Naive thymus-derived CD8-positive, alpha-beta T cell (primary cell): ENCODE data around the gene ABTB1. TPM values are rescaled to one million over a fixed set of nuclear protein-coding genes. Genes with fewer than 3 reads are reported as not detected.
"Not testable (repeated sequence)": the region's sequence is repeated elsewhere in the genome, so short reads cannot be mapped to it uniquely, and the experiment has no call there.

Experiments
- ATAC-seq, 2 donors: fragments of 150-1000 bp; cut with Tn5 transposase in 1 of 2; sonication (Bioruptor Pico), chemical (Tn5 transposase) in 1 of 2; 1 replicate in 1 of 2; 2 replicates in 1 of 2; pipeline ENCODE4 v1.10.0; 2021; ENCODE audit warnings: mild to moderate bottlenecking in 2 of 2, moderate library complexity in 2 of 2
- POLR2A ChIA-PET: fragments of 350-600 bp; sonication (Branson Sonifier 250); formaldehyde crosslinking; loops from one replicate; lab custom pipeline; 2021; ENCODE audit warnings: antibody characterized with exemption; lab: Charles Lee
- DNase-seq, 10 donors: peaks; one replicate each; pipeline versions ENCODE4 v3.0.0 to v3.0.0-alpha.2; 2020 to 2022
- H3K27ac Mint-ChIP-seq, 10 donors: one replicate each; pipeline ENCODE4 v1.8.0; 2020 to 2022; ENCODE audit warnings: mild to moderate bottlenecking in 10 of 10, mixed read lengths in 10 of 10, moderate library complexity in 4 of 10, inconsistent platforms in 1 of 10
- H3K27me3 Mint-ChIP-seq, 5 donors: one replicate each; pipeline ENCODE4 v1.8.0; 2021 to 2022; ENCODE audit warnings: mixed read lengths in 5 of 5
- H3K36me3 Mint-ChIP-seq, 3 donors: one replicate each; pipeline ENCODE4 v1.8.0; 2020 to 2022; ENCODE audit warnings: mixed read lengths in 3 of 3, mild to moderate bottlenecking in 2 of 3, inconsistent platforms in 1 of 3
- H3K4me1 Mint-ChIP-seq, 4 donors: one replicate each; pipeline ENCODE4 v1.8.0; 2021 to 2022; ENCODE audit warnings: mixed read lengths in 4 of 4
- H3K4me3 Mint-ChIP-seq, 10 donors: one replicate each; pipeline ENCODE4 v1.8.0; 2020 to 2022; ENCODE audit warnings: mild to moderate bottlenecking in 10 of 10, mixed read lengths in 10 of 10, moderate library complexity in 6 of 10, inconsistent platforms in 1 of 10
- H3K9me3 Mint-ChIP-seq, 9 donors: one replicate each; pipeline ENCODE4 v1.8.0; 2020 to 2022; ENCODE audit warnings: mixed read lengths in 9 of 9, mild to moderate bottlenecking in 3 of 9, inconsistent platforms in 1 of 9, moderate library complexity in 1 of 9
- polyA plus RNA-seq, 3 donors: library from polyadenylated mRNA; unstranded; fragments of 300-500 nt; fragmentation: Illumina TruSeq; gene quantifications; one replicate each; pipeline ENCODE4 v1.2.3, GENCODE V29; 2021
- total RNA-seq, 8 experiments: library from RNA in 2 of 8; stranded (reverse) in 2 of 8; gene quantifications; one replicate each; pipeline ENCODE4 v1.2.3 and lab custom pipeline; 2021 to 2026

ABTB1 gene
- total and polyA plus RNA-seq, 5 experiments from 2014 or later = 58.6 to 187 (median 71.9) TPM

DNA sequence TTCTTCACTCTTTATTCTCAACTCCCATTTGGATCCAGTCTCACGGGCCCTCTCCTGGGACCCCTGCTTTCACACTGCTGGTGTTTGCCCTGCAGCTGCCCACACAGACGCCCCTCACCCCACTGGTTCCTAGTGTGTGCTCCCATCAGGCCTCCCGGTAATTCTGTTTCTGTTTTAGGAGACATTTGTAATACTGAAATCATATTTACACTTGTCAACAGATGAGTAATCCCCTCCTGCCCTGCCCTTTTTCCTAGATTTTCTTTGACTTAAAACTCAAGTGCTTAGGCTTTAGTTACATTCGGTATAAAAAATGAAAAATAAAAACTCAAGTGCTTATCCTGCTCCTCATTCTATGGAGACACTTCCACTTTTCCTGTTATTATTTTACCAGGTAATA lies 18.4 kb upstream of the ABTB1 start:
- DNase-seq = no peak

DNA sequence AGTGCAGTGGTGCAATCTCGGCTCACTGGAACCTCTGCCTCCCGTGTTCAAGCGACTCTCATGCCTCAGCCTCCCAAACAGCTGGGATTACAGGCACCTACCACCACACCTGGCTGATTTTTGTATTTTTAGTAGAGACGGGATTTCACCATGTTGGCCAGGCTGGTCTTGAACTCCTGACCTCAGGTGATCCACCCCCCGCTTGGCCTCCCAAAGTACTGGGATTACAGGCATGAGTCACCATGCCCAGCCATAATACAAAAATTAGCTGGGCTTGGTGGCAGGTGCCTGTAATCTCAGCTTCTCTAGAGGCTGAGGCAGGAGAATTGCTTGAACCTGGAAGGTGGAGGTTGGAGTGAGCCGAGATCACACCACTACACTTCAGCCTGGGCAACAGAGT lies 17.8 kb upstream of the ABTB1 start:
- H3K27ac Mint-ChIP-seq, DNase-seq, H3K27me3 Mint-ChIP-seq, H3K4me3 Mint-ChIP-seq, ATAC-seq, H3K4me1 Mint-ChIP-seq, H3K9me3 Mint-ChIP-seq, H3K36me3 Mint-ChIP-seq: not testable (repeated sequence)
- POLR2A ChIA-PET = interaction anchor here (1.4 kb wide), 1 partner anchor 17 kb away, joined by 4 read pairs; the partner anchor contains the start of gene ABTB1

More for the DNA sequence above, 18.4 kb upstream of the ABTB1 start:
- POLR2A ChIA-PET = interaction anchor here (1.4 kb wide), 1 partner anchor 18 kb away, joined by 4 read pairs; the partner anchor contains the start of gene ABTB1
- Mint-ChIP-seq H3K4me1 (no peaks in the 10 kb centered on the region), H3K27me3 (peaks cover 0 to 2% (median 0%) of the 10 kb centered on the region in 5 donors), H3K27ac (peak overlapping the region in 1 of 10 donors; percentile 4), H3K4me3 (no peak overlapping the region), H3K9me3 (no peaks in the 10 kb centered on the region), H3K36me3 (no peaks in the 10 kb centered on the region)
- no peak for ATAC-seq

DNA sequence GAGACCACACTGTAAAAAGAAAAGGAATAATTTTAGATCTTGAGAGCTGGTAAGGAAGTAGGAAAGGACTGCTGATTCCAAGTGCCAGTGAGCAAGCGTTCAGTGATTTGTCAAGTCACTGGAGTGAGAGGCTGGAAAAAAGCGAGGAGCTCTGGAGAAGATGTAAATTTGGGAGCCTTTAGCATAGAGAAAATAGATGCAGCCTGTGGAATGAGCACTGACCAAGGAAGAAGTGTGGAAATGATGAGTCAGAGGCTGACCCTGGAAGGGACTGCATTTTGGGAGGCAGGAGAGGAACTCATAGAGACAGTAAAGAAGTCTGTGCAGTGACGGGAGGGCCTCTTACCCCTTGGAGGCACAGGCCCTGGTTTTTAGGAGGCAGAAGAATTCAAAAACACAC lies 17.1 kb upstream of the ABTB1 start:
- ATAC-seq = no peak
- H3K9me3 Mint-ChIP-seq = no peaks in the 10 kb centered on the region
- no peaks in the 10 kb centered on the region for H3K27me3 Mint-ChIP-seq
- no peak overlapping the region for H3K4me3 Mint-ChIP-seq
- H3K36me3 Mint-ChIP-seq = peaks cover 0 to 3% (median 0%) of the 10 kb centered on the region in 3 donors
- H3K4me1 Mint-ChIP-seq = no peaks in the 10 kb centered on the region
- H3K27ac Mint-ChIP-seq = peak overlapping the region in 1 of 10 donors; percentile 51
- POLR2A ChIA-PET = interaction anchor here (1.4 kb wide), 1 partner anchor 17 kb away, joined by 4 read pairs; the partner anchor contains the start of gene ABTB1
- no peak for DNase-seq

DNA sequence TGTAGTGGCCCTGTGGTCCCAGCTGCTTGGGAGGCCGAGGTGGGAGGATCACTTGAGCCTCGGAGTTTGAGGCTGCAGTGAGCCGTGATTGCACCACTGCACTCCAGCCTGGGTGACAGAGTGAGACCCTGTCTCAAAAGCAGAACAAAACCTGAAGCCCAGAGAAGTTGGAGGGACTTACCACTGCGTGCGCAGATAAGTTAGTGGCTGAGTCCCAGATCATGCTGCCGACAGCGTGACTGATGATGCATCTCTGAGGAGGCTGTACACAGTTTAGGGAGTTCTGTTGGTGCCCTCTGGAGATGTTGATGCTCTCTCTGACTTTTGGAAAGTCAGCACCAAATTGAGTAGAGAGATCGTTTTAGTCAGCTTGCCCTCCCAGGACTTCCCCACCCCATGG lies 15.8 kb upstream of the ABTB1 start:
- Mint-ChIP-seq H3K9me3 (no peaks in the 10 kb centered on the region), H3K27ac (no peak overlapping the region), H3K4me1 (no peaks in the 10 kb centered on the region), H3K36me3 (peaks cover 0 to 3% (median 0%) of the 10 kb centered on the region in 3 donors), H3K27me3 (no peaks in the 10 kb centered on the region), H3K4me3 (no peak overlapping the region)
- DNase-seq (no peak), ATAC-seq (no peak)
- POLR2A ChIA-PET = no interaction called here

DNA sequence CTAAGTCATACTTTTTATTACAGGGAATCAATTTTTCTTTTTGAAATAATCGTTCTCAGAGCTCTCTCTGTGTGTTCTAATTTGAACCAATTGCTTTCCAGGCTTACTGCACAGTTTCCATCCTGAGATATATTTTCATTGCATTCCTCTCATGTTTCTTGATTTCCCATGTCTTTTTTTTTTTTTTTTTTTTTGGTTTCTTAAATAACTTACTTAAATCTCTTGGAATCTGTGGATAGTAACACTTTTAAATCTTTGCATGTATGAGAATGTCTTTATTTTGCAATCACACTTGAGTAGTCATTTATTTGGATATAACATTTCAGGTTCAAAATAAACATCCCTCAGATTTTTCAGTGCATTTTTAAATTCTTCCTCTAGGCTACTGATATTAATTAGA lies 14.5 kb upstream of the ABTB1 start:
- Mint-ChIP-seq H3K9me3 (no peaks in the 10 kb centered on the region), H3K4me1 (no peaks in the 10 kb centered on the region), H3K36me3 (peaks cover 0 to 3% (median 0%) of the 10 kb centered on the region in 3 donors), H3K27ac (no peak overlapping the region), H3K27me3 (no peaks in the 10 kb centered on the region), H3K4me3 (no peak overlapping the region)
- ATAC-seq (no peak), DNase-seq (no peak)
- POLR2A ChIA-PET = interaction anchor here (0.7 to 0.9 kb wide), 2 partner anchors 17 to 37 kb away, joined by 5 to 6 read pairs; no protein-coding TSS in a partner anchor

DNA sequence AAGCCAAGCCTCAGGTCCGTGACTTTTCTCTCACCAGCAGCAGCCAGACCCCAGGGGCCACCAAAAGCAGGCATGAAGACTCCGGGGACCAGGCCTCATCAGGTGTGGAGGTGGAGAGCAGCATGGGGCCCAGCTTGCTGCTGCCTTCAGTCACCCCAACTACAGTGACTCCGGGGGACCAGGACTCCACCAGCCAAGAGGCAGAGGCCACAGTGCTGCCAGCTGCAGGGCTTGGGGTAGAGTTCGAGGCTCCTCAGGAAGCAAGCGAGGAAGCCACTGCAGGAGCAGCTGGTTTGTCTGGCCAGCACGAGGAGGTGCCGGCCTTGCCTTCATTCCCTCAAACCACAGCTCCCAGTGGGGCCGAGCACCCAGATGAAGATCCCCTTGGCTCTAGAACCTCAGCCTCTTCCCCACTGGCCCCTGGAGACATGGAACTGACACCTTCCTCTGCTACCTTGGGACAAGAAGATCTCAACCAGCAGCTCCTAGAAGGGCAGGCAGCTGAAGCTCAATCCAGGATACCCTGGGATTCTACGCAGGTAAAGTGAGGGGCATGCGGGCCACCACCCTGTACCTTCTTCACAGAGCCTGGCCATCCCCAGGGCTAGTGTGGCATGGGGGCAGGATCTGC lies 12.0 kb upstream of the ABTB1 start:
- no peak for DNase-seq
- Mint-ChIP-seq H3K4me3 (no peak overlapping the region), H3K36me3 (peaks cover 0 to 3% (median 0%) of the 10 kb centered on the region in 3 donors), H3K4me1 (no peaks in the 10 kb centered on the region), H3K27me3 (no peaks in the 10 kb centered on the region), H3K27ac (no peak overlapping the region), H3K9me3 (no peaks in the 10 kb centered on the region)
- POLR2A ChIA-PET = interaction anchor here (0.7 kb wide), 1 partner anchor 1886 kb away, joined by 3 read pairs; no protein-coding TSS in a partner anchor
- no peak for ATAC-seq

DNA sequence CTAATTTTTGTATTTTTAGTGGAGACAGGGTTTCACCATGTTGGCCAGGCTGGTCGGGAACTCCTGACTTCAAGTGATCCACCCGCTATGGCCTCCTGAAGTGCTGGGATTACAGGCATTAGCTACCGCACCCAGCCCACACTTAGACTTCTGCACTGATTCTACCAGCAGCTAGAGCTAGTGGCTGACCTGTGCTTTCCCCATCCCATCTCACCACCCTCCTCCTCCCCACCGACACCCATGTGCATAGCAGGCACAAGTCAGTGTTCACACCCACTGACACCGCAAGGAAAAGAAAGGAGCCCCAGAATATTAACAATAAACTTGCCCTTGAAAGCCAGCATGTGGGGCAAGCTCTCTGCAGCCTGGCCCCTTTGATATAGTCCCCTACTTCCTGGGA lies 11.2 kb upstream of the ABTB1 start:
- no peak overlapping the region for H3K4me3 Mint-ChIP-seq
- H3K4me1 Mint-ChIP-seq = no peaks in the 10 kb centered on the region
- POLR2A ChIA-PET = no interaction called here
- ATAC-seq (no peak), DNase-seq (no peak)
- no peaks in the 10 kb centered on the region for H3K27me3 Mint-ChIP-seq
- peaks cover 0 to 3% (median 0%) of the 10 kb centered on the region in 3 donors for H3K36me3 Mint-ChIP-seq
- no peaks in the 10 kb centered on the region for H3K9me3 Mint-ChIP-seq
- no peak overlapping the region for H3K27ac Mint-ChIP-seq

DNA sequence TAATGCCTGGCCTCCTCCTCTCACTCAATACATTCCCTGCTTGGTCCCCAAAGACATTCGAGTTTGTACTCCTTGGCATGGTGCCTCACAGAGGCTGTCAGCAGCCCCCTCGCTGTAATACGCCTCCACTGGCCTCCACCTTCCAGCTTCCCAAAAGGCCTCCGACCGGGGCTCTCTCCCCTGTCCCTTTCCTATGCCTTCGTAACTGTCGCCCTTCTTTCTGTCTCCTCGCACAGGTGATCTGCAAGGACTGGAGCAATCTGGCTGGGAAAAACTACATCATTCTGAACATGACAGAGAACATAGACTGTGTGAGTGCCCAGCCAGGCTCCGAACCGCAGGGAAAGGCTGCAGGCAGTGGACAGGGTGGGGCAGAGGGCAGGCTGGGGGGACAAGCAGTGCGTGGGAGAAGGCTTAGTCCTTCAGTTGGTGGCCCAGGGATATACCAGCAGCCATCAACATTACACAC lies 10.7 kb upstream of the ABTB1 start:
- Mint-ChIP-seq H3K9me3 (no peaks in the 10 kb centered on the region), H3K27ac (no peak overlapping the region), H3K36me3 (peaks cover 0 to 3% (median 0%) of the 10 kb centered on the region in 3 donors), H3K4me3 (no peak overlapping the region), H3K27me3 (no peaks in the 10 kb centered on the region), H3K4me1 (no peaks in the 10 kb centered on the region)
- DNase-seq (no peak), ATAC-seq (no peak)
- POLR2A ChIA-PET = no interaction called here

DNA sequence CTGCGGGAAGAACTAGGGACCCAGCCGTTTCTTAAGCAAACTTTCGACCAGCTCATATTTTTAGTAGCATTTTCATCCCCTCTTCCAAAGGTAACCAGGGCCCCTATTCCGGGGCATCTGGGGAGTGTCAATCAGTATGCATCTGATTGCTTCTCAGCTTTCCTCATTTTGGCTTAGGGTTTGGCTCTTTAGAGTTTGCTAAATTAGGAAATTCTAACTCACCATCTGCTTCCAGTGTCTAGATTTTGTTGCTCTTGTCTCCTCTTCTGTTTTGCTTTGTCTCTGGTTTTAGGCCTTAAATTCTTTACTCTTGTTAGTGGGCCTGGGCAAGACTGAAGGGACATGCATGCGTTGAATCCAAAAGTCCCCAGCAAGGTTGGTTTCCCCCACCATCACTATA lies 9.6 kb upstream of the ABTB1 start:
- Mint-ChIP-seq H3K9me3 (no peaks in the 10 kb centered on the region), H3K36me3 (peaks cover 0 to 3% (median 0%) of the 10 kb centered on the region in 3 donors), H3K4me3 (no peak overlapping the region), H3K4me1 (no peaks in the 10 kb centered on the region), H3K27me3 (no peaks in the 10 kb centered on the region), H3K27ac (no peak overlapping the region)
- POLR2A ChIA-PET = no interaction called here
- DNase-seq (no peak), ATAC-seq (no peak)

DNA sequence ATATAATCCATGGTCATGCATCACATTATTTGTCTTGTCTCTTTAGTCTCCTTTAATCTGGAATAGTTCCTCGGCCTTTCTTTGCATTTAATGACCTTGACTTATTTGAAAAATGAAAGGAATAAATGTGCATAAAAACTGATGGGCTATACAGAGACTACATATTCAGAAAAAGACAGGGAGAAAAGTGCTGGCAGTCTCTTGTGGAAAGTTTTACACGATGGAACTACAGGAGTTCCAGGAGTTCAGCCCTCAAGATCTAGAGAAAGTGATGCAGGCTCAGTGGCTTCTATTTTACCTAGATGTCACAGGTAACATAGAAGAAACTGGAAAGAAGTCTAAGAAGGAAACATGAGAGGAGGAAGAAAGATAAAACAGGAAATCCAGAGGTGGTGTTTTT lies 7.6 kb upstream of the ABTB1 start:
- no peaks in the 10 kb centered on the region for H3K27me3 Mint-ChIP-seq
- POLR2A ChIA-PET = no interaction called here
- no peaks in the 10 kb centered on the region for H3K4me1 Mint-ChIP-seq
- H3K4me3 Mint-ChIP-seq = no peak overlapping the region
- no peak overlapping the region for H3K27ac Mint-ChIP-seq
- ATAC-seq (no peak), DNase-seq (no peak)
- peaks cover 0 to 2% (median 0%) of the 10 kb centered on the region in 3 donors for H3K36me3 Mint-ChIP-seq
- no peaks in the 10 kb centered on the region for H3K9me3 Mint-ChIP-seq

DNA sequence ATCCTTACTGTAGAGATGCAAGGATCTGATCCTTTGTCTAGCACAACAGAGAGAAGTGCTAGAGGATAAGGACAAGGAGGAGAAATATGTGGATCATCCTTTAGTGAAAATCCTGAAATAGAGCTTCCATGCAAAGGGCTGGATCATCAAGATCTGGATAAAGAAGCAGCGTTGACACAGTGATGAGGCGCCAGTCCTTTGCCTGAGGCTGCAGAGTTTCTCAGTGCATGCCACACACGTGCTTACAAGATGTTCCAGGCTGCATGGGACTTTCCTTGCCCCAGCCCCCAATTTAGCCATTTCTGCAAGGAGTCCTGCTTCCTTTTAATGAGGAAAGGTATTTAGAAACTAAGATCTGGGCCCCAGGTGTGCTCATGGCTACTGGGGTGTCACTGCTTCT lies 7.2 kb upstream of the ABTB1 start:
- H3K27ac Mint-ChIP-seq = no peak overlapping the region

DNA sequence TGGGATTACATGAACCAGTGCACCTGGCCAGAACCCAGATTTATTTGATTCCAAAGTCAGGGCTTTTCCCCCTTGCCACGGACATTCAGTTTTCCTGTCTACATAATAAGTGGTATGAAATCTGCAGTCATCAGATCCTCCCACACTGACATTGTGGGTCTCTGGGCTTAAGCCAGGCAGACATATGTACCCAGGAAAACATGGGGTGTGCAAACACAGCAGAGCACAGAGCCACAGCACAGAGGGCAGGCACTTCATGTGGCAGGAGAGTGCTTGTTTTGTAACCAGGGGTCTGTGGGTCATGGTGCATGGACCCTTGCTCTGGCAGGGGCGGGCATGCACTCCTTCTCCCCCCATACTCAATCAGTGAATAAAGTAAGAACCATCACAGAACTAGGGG lies 6.1 kb upstream of the ABTB1 start:
- Mint-ChIP-seq H3K36me3 (no peaks in the 10 kb centered on the region), H3K9me3 (no peaks in the 10 kb centered on the region), H3K27me3 (no peaks in the 10 kb centered on the region), H3K4me3 (no peak overlapping the region), H3K4me1 (peaks cover 2 to 10% (median 4%) of the 10 kb centered on the region in 4 donors), H3K27ac (no peak overlapping the region)
- ATAC-seq (no peak), DNase-seq (no peak)
- POLR2A ChIA-PET = no interaction called here

More for the DNA sequence above, 7.2 kb upstream of the ABTB1 start:
- no peaks in the 10 kb centered on the region for H3K36me3 Mint-ChIP-seq
- DNase-seq (no peak), ATAC-seq (no peak)
- no peak overlapping the region for H3K4me3 Mint-ChIP-seq
- POLR2A ChIA-PET = no interaction called here
- no peaks in the 10 kb centered on the region for H3K9me3 Mint-ChIP-seq
- H3K27me3 Mint-ChIP-seq = no peaks in the 10 kb centered on the region
- peaks cover 0 to 1% (median 0%) of the 10 kb centered on the region in 4 donors for H3K4me1 Mint-ChIP-seq

DNA sequence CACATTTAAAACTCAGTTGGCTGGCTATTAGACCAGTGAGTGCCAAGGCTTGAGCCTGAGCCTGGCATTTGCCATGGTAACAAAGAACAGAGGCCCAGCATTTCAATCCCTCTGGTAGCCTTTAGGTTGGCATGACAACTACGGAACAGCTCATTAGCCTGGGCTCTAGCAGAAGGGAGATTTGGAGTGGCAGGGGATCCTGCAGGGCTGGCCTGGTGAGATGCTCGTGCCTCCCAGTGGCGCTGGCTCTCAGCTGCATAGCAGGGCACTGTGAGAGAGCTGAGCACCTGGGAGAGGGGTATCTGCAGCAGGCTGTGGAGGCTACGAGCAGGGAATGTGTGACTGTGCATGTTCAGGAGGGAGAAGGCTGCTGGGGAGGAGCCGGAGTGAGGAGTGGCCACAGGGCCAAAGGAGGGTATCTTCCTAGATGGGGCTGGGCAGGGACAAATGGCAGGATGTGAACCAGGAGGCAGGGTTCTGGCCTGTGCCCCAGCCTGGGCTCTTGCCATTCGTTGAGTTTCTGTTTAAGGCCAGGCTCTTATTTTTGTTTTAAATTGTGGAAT lies 5.6 kb upstream of the ABTB1 start:
- Mint-ChIP-seq H3K36me3 (no peaks in the 10 kb centered on the region), H3K4me3 (no peak overlapping the region), H3K27me3 (no peaks in the 10 kb centered on the region), H3K9me3 (no peaks in the 10 kb centered on the region), H3K4me1 (peaks cover 5 to 15% (median 7%) of the 10 kb centered on the region in 4 donors), H3K27ac (peak overlapping the region in 1 of 10 donors; percentile 78)
- POLR2A ChIA-PET = no interaction called here
- DNase-seq (no peak), ATAC-seq (no peak)
